Tibial nerve (tissue), 3 donors: ENCODE results near the gene ZNRF3.
"Not testable (repeated sequence)": the region's sequence is repeated elsewhere in the genome, so short reads cannot be mapped to it uniquely, and the experiment has no call there.

Experiments
- CTCF ChIP-seq, 5 experiments: fragments of 200-600 bp in 3 of 5; fragments of 450-650 bp in 2 of 5; sonication (generic) in 3 of 5; IDR thresholded peaks; one replicate each; pipeline ENCODE4 v1.5.1; 2016 to 2019; ENCODE audit warnings: antibody characterized with exemption in 5 of 5, mild to moderate bottlenecking in 3 of 5, moderate library complexity in 2 of 5
- POLR2A ChIP-seq, 2 donors: fragments of 450-650 bp; IDR thresholded peaks; one replicate each; pipeline ENCODE4 v1.6.1; 2017; ENCODE audit warnings: antibody characterized with exemption in 2 of 2, mild to moderate bottlenecking in 2 of 2, moderate library complexity in 2 of 2

- TF ChIP-seq CTCF, POLR2A (IDR thresholded peaks at IDR 0.05): not testable (repeated sequence)
These were observed 122.4 kb downstream of the ZNRF3 start for GRCh38 chr22:29005754-29006153.
